Measurements from ENCODE around the gene FOSB.
A peak's percentile ranks its signal among the peaks of the same experiment; 100 is the strongest.

FOSB gene

GRCh38 chr19:45485305-45486077, 17.7 kb downstream of the FOSB start:
- peak; percentile 95 to 98 for DNase-seq

- no peak for DNase-seq
These were observed 20.9 kb downstream of the FOSB start for GRCh38 chr19:45488708-45489107.

- no peak for DNase-seq
These were observed 21.5 kb downstream of the FOSB start for GRCh38 chr19:45489216-45489855.

- DNase-seq: no peak
These were observed 24.4 kb downstream of the FOSB start for GRCh38 chr19:45492137-45492626.

GRCh38 chr19:45492627-45493470, 25.1 kb downstream of the FOSB start:
- peak in 1 of 2 donors; percentile 36 for DNase-seq

GRCh38 chr19:45494261-45494916, 26.6 kb downstream of the FOSB start:
- no peak for DNase-seq

- DNase-seq: no peak
These were observed 27.4 kb downstream of the FOSB start for GRCh38 chr19:45495178-45495577.

GRCh38 chr19:45496349-45496953, 28.7 kb downstream of the FOSB start:
- DNase-seq: peak in 1 of 2 donors; percentile 18

- no peak for DNase-seq
These were observed 30.0 kb downstream of the FOSB start for GRCh38 chr19:45497791-45498190.

- DNase-seq: peak in 1 of 2 donors; percentile 7
These were observed 30.8 kb downstream of the FOSB start, which contains the start of gene PPM1N for GRCh38 chr19:45498411-45499195. Gene PPM1N (plus strand): TSS chr19:45498443. CDS start chr19:45498473, 30 bp downstream.

- DNase-seq: peak; percentile 43 to 60
These were observed 31.7 kb downstream of the FOSB start for GRCh38 chr19:45499196-45500180.

- no peak for DNase-seq
These were observed 33.3 kb downstream of the FOSB start for GRCh38 chr19:45500918-45501729.

GRCh38 chr19:45501730-45502014, 33.9 kb downstream of the FOSB start:
- DNase-seq: no peak

GRCh38 chr19:45502111-45502510, 34.3 kb downstream of the FOSB start:
- peak; percentile 40 to 57 for DNase-seq

- DNase-seq: no peak
These were observed 36.1 kb downstream of the FOSB start for GRCh38 chr19:45503909-45504308.

- no peak for DNase-seq
These were observed 37.6 kb downstream of the FOSB start for GRCh38 chr19:45505151-45505995.

GRCh38 chr19:45505996-45506245, 38.1 kb downstream of the FOSB start:
- no peak for DNase-seq

GRCh38 chr19:45506246-45506988, 38.6 kb downstream of the FOSB start:
- DNase-seq: peak; percentile 91 to 96
